Measurements from ENCODE around the gene GCN1.

DNA sequence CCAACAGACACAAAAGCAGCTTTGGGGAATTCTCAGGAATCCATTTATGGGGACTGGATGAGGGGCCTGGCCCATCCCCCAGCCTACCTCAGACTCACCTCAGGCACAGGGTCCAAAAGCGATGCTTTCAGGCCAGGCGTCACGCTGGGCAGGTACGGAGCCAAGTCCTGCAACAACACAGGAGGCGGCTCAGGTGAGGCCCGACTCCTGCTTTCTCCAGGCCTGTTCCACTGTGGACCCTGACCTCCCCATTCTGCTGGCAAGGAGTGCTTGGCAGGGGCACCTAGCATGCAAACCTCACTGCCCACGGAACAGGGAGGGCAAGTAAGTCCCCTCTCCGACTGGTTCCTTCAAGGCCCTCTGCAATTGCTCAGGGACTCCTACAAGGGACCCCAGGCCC, 49.4 kb downstream of the GCN1 start:
- TF ChIP-seq NR2C1 (IDR thresholded peaks at IDR 0.05) = no peak
- no peak for TF ChIP-seq MTA3 (IDR thresholded peaks at IDR 0.05; ENCODE audit: borderline replicate concordance, low read length)
- no peak for TF ChIP-seq GABPA (IDR thresholded peaks at IDR 0.05; ENCODE audit: low read depth)
- no peak for TF ChIP-seq FOS (IDR thresholded peaks at IDR 0.05; ENCODE audit: borderline replicate concordance, extremely low read depth, insufficient read length)
- TF ChIP-seq, protein P1, sequence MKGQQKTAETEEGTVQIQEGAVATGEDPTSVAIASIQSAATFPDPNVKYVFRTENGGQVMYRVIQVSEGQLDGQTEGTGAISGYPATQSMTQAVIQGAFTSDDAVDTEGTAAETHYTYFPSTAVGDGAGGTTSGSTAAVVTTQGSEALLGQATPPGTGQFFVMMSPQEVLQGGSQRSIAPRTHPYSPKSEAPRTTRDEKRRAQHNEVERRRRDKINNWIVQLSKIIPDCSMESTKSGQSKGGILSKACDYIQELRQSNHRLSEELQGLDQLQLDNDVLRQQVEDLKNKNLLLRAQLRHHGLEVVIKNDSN (IDR thresholded peaks at IDR 0.05; ENCODE audit: borderline replicate concordance, extremely low read length, insufficient read depth, low read depth, low read length) = no peak
- no peak for TF ChIP-seq NFYA (IDR thresholded peaks at IDR 0.05; ENCODE audit: borderline replicate concordance, low read depth, low read length)
- peak; percentile 43; the same call in 1 of the 2 replicates for TF ChIP-seq POLR2A (IDR thresholded peaks at IDR 0.05; ENCODE audit: low read depth, low read length)
